GM10266 (cell line): ENCODE results near the gene RNASE8.

Experiments used
- DNase-seq: peaks from one replicate; pipeline ENCODE4 v3.0.0; 2012; ENCODE audit errors: extremely low spot score
- TF ChIP-seq, protein P1 (sequence below): IDR thresholded peaks from 2 replicates; pipeline ENCODE4 v1.5.1; 2012; ENCODE audit warnings: mild to moderate bottlenecking, low read depth; ENCODE audit not compliant: control insufficient read depth, insufficient read depth; ENCODE audit errors: missing control alignments

The RNASE8 gene

DNA sequence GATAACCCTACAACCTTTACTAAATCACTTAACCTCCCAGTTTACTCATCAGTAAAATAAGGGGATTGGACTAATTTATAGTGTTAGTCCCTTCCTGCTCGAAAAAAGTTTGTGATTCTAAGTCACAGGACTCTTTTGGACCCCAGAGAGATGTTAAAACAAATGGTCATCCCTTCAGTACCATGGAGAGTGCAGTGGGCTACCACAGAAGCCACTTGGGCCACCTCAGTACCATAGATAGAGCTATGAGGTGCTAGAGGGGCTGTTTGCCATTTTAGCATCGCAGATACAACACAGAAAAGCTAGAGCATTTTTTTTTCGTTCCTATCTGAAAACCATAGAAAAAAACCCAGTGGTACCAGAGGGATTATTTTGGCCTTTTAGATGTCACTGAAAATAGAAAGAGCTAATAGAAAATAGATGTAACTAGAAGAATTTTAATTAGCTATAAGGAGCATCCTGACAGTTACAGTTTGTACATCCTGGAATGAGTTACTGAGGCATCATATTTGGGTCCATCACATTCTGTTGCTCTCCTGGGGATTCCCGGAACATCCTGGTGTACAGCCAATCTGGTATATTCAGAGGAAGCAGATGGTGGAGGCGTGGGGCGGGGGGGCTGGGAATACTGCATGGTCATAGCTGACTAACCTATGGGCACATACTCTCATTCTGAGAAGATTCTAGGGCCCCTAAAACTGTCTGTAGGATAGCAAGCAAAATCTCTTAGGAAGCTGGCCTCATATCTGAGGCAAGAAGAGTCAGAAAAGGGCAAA, 38.0 kb downstream of the RNASE8 start:
- DNase-seq: peak; percentile 31
- TF ChIP-seq, protein P1, sequence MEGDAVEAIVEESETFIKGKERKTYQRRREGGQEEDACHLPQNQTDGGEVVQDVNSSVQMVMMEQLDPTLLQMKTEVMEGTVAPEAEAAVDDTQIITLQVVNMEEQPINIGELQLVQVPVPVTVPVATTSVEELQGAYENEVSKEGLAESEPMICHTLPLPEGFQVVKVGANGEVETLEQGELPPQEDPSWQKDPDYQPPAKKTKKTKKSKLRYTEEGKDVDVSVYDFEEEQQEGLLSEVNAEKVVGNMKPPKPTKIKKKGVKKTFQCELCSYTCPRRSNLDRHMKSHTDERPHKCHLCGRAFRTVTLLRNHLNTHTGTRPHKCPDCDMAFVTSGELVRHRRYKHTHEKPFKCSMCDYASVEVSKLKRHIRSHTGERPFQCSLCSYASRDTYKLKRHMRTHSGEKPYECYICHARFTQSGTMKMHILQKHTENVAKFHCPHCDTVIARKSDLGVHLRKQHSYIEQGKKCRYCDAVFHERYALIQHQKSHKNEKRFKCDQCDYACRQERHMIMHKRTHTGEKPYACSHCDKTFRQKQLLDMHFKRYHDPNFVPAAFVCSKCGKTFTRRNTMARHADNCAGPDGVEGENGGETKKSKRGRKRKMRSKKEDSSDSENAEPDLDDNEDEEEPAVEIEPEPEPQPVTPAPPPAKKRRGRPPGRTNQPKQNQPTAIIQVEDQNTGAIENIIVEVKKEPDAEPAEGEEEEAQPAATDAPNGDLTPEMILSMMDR: no peak

DNA sequence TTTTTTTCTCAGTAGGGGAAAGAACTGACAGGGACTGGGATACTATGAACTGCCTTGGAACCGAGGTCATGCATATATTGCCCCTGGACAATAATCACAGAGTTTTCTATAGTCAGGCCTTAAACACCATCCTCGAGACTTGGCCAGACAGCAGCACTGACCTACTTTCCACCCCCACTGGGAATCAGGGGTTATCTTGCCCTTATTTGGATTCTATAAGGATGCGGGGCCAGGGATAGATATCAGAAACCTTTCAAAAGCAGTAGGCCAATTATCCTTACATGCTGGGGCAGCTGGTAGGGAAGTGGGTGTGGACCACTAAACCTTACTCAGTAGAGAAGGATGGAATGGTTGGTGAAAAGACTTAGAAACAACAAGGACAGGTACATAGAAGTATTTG, 38.8 kb downstream of the RNASE8 start:
- DNase-seq: no peak
- TF ChIP-seq, protein P1: no peak

DNA sequence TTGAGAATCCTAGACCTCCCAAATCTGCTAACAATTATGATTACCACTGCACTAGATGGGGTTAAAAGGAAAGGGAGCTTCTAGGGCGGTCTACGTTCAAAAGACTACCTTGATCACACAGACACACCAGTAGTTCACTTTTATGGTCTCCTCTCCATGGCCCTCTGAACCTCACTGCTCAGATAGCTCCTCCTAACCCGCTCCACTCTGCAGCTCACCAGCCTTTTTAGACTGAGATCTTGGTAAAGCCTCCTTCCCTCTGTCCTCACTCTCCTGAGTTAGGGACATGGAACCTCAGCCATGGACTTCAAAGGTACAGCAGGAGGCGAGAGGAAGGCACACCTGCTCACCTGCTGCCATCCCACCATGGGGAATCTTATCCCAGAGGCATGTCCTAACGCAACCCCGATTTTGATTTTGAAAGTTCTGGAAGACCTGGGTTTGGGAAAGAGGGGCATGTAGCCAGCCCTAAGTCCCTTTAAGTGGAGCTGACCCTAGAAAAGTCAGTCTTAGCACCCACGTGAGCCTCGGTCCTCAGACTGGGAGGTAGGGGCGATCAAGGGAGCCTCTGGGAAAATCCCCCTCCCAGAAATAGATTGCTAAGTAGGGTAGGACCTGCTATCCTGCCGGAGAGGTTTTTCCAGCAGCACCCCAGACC, 39.5 kb downstream of the RNASE8 start:
- peak; percentile 28 for DNase-seq
- TF ChIP-seq, protein P1: no peak

DNA sequence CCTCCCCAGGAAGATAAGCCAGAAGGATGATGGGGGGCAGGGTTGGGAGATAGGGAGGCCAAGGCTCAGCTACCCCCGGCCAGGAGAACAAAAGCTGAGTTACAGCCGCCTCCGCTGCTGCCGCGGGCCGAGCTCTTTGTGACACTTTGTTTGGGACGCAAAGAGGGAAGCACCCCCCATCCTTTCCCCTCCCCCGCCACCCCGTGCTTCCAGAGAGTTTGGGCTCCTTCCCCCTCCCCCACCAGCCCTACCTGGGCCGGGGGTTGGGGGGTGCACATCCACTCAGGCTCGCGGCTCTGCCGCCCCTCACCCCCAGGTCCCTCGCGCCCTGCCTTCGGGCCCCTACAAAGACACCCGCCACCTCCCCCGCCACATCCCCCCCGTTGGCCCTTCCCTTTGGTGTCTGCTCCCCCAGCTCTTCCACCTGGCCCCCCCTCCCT, 40.0 kb downstream of the RNASE8 start:
- TF ChIP-seq, protein P1: no peak
- peak; percentile 42 for DNase-seq

DNA sequence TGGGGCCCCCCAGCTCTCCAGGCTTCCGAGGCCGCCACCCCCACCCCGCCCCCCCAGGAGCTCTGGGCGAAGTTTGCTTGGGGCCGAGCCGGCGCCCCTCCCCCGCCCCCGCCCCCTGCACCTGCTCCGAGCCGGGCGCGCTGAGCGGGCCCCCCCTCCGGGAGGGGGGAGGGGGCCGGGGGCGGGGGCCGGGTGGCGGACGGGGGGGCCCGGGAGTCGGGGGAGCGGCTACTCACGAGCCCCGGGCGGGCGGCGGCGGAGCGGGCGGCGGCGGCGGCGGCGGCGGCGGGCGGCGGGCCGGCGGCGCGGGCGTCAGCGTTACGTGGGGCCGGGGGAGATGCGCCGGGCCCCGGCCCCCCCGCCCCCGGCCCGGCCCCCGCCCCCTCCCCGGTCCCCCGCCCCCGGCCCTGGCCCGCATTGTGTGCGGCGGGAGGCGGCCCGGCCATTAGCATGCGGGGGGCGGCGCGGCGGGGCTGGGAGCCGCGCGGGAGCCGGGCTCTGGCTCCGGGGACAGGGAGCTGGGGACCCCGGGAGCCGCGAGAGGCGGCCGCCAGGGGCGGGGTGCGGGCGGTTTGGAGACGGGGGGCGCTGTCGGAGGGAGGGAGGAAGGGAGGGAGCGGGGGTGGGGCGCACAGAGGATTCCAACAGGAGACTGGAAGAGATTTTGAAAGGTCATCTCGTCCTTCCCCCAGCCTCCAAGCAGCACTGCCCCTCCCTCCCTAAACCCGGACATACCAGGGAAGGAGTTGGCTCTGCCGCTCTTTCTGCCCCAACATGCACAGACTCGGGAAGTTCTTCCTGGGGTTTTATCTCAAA, 40.7 kb downstream of the RNASE8 start, which contains the start of gene ZNF219:
Gene ZNF219, minus strand, starts transcription at position 580 of the 816 bp plus-strand sequence. CDS start 5,064 bp downstream, outside the sequence.
- TF ChIP-seq, protein P1: no peak
- peak; percentile 73 for DNase-seq

DNA sequence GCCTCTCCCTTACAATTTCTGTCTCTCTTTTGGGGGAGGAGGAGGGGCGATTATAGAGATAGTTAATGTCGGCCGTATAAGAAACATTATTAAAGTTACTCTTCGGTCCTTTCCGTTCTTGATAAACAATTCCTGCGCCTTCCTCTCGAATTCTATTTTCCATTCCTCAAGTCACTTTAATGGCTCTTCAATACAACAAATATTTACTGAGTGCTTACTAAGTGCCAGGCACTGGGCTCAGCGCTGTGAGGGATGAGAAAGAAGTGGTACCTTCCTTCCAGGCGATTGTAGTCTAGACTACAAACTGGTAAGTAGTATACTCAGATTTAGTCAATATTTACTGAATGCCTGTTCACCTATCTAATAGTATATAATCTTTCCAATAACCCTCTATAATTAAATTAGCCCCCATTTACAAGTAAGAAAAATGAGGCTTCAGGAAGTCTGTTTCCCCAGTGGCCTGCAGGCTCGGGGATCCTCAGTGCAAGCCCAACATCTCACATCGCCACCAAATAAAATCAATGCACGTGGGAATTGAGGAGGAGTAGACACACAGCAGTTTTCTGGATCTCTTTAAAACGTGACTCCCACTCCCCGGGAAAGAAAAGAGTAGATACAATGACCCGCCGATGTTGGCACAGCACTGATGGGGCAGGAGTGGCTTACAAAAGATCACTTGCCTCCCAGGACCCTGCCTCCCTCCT, 41.4 kb downstream of the RNASE8 start:
- DNase-seq: peak; percentile 20
- TF ChIP-seq, protein P1: no peak
